NCI-H1436 (cell line): ENCODE results near the gene CHST9.

Experiments used
- DNase-seq: peaks from one replicate; lab custom pipeline; 2025; lab: John Stamatoyannopoulos, UW

CHST9 gene

DNA sequence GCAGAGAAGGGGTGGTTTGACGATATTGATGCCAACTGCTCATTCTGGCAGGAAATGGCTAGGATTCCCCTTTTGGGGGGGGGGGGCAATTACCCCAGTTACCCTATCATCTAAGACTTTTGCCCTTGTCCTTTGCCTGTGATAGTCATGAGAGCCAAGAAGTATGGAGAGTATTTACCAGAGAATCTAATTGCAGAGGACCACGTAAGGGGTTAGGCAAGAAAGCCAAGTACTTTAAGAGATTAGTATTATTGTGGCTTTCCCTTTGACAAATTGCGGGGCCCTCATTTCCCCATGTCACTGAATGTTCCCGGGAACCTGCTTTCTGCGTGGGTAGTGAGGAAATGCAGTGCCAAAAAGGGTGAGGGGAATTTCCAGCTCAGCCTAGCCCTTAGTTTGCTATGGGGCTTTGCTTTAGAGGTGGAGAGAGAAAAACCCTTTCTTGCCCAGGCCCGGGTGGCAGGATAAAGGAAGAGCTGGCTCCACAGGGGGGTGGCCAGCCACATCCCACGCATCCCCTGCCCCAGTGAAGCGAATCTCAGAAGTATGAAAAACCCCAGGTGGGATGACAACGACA is 321.1 kb downstream of the CHST9 start:
- no peak for DNase-seq

GRCh38 chr18:26863122-26863879 is 321.8 kb downstream of the CHST9 start:
- no peak for DNase-seq

- no peak for DNase-seq
Observed at GRCh38 chr18:26862084-26862483, 323.0 kb downstream of the CHST9 start.
